GM12878 (cell line): ENCODE results near the gene CPHXL2. TPM values are rescaled to one million over a fixed set of nuclear protein-coding genes. Genes with fewer than 3 reads are reported as not detected.
A peak's percentile ranks its signal among the peaks of the same experiment; 100 is the strongest.

ENCODE experiments used
- ATAC-seq: fragments of 200-7000 bp; cut with Tn5 transposase; 3 replicates; pipeline ENCODE4 v1.9.1; 2020; ENCODE audit warnings: mild to moderate bottlenecking, moderate library complexity
- BruUV-seq: library from RNA; stranded (reverse); fragments of 400-500 nt; replicated peaks from 2 replicates; lab custom pipeline; 2021; lab: Mats Ljungman, UMichigan
- CTCF ChIA-PET: fragments of 300-600 bp; sonication (Branson Sonifier 250); formaldehyde crosslinking; extraction: SDS; loops from one replicate; lab custom pipeline; 2021; ENCODE audit warnings: inconsistent platforms; lab: Yijun Ruan, JAX
- POLR2A ChIA-PET: fragments of 350-600 bp; formaldehyde crosslinking; extraction: SDS; loops from one replicate; lab custom pipeline; 2021; ENCODE audit warnings: inconsistent platforms; lab: Charles Lee
- RAD21 ChIA-PET: fragments of 300-600 bp; sonication (Branson Sonifier 250); formaldehyde crosslinking; loops from one replicate; lab custom pipeline; 2023; ENCODE audit warnings: antibody characterized with exemption; ENCODE audit not compliant: unreplicated experiment; lab: Charles Lee
- SMC1A ChIA-PET: fragments of 300-600 bp; sonication (Branson Sonifier 250); formaldehyde crosslinking; loops from one replicate; lab custom pipeline; 2023; ENCODE audit not compliant: unreplicated experiment, uncharacterized antibody; lab: Charles Lee
- DNase-seq: peaks from one replicate; pipeline ENCODE4 v3.0.0-alpha.2; 2011; ENCODE audit warnings: low read depth, low spot score
- FAIRE-seq: peaks from 3 replicates; lab custom pipeline; 2011; peaks lifted over from hg19 to GRCh38; lab: Jason Lieb, UNC
- H2AFZ ChIP-seq: 2 replicates; pipeline ENCODE4 v1.6.0; 2011; ENCODE audit warnings: low read depth, low read length, control low read depth; ENCODE audit not compliant: control insufficient read depth
- H3K27ac ChIP-seq: 2 replicates; pipeline ENCODE4 v1.5.1; 2011; ENCODE audit warnings: control low read depth; ENCODE audit not compliant: control insufficient read depth, insufficient read depth
- H3K27me3 ChIP-seq, 2 experiments: replicated peaks in 1 of 2; 2 replicates each; pipeline versions ENCODE4 v1.6.0 to v1.6.1; 2011; ENCODE audit warnings: low read length in 1 of 2; ENCODE audit not compliant: control insufficient read depth in 2 of 2, insufficient read depth in 2 of 2
- H3K36me3 ChIP-seq, 2 experiments: 2 replicates each; pipeline ENCODE4 v1.5.1; 2011; ENCODE audit warnings: low read length in 1 of 2; ENCODE audit not compliant: control insufficient read depth in 2 of 2, insufficient read depth in 2 of 2
- H3K4me1 ChIP-seq: 2 replicates; pipeline ENCODE4 v1.6.1; 2011; ENCODE audit warnings: mild to moderate bottlenecking, low read length, moderate library complexity, mixed read lengths; ENCODE audit not compliant: control insufficient read depth, insufficient read depth
- H3K4me2 ChIP-seq: 2 replicates; pipeline ENCODE4 v1.6.0; 2011; ENCODE audit warnings: control low read depth; ENCODE audit not compliant: control insufficient read depth, insufficient read depth
- H3K4me3 ChIP-seq: fragments of 200-600 bp; sonication (generic); 2 replicates; pipeline ENCODE4 v1.5.1; 2016
- H3K79me2 ChIP-seq: 2 replicates; pipeline ENCODE4 v1.6.0; 2011; ENCODE audit warnings: low read length; ENCODE audit not compliant: control insufficient read depth, insufficient read depth
- H3K9ac ChIP-seq: 2 replicates; pipeline ENCODE4 v1.8.0; 2011; ENCODE audit warnings: low read length, control low read depth, mixed read lengths; ENCODE audit not compliant: control insufficient read depth, insufficient read depth
- H3K9me3 ChIP-seq: replicated peaks from 3 replicates; pipeline ENCODE4 v1.5.1; 2011; ENCODE audit warnings: mild to moderate bottlenecking, low read length; ENCODE audit not compliant: control insufficient read depth, insufficient read depth
- H4K20me1 ChIP-seq: 2 replicates; pipeline ENCODE4 v1.6.0; 2011; ENCODE audit not compliant: control insufficient read depth, insufficient read depth
- ATF3 ChIP-seq: IDR thresholded peaks from 2 replicates; pipeline ENCODE4 v1.6.1; 2011; ENCODE audit warnings: low read depth, mild to moderate bottlenecking, low read length, moderate library complexity, borderline replicate concordance; ENCODE audit errors: extremely low read depth
- ESRRA ChIP-seq: IDR thresholded peaks from 2 replicates; pipeline ENCODE4 v1.6.1; 2012; ENCODE audit warnings: mild to moderate bottlenecking, low read length, improper control_type of control experiment
- REST ChIP-seq: IDR thresholded peaks from 2 replicates; pipeline ENCODE4 v1.6.1; 2012; ENCODE audit warnings: mild to moderate bottlenecking, low read depth, low read length
- ZBED1 ChIP-seq: IDR thresholded peaks from 2 replicates; pipeline ENCODE4 v1.6.1; 2016; ENCODE audit warnings: borderline replicate concordance
- WGBS: methylation state at CpG from one replicate; pipeline ENCODE4 v1.1.6; 2016; ENCODE audit warnings: low lambda C conversion rate; ENCODE audit not compliant: insufficient replicate concordance, insufficient coverage; ENCODE audit errors: missing lambda C conversion rate; 5-methylcytosine and 5-hydroxymethylcytosine counted together
- in situ Hi-C: fragments of 300-500 bp; cut with MboI; formaldehyde crosslinking; loops from 9 replicates; pipeline ENCODE4 v1.14.3; 2018; ENCODE audit warnings: mixed read lengths
- intact Hi-C: fragments of 100-400 bp; cut with micrococcal nuclease; formaldehyde crosslinking; loops from one replicate; pipeline ENCODE4 v1.14.2; 2022; ENCODE audit not compliant: unreplicated experiment
- polyA plus RNA-seq, 11 experiments: library from polyadenylated mRNA; depleted of rRNA in 4 of 11; unstranded in 6 of 11; stranded (reverse) in 5 of 11; fragments of >200 nt; fragmentation: Nextera tagmentation in 4 of 11; fragmentation: Illumina TruSeq in 1 of 11; extraction: Ambion mirVana in 4 of 11; extraction: Trizol in 1 of 11; gene quantifications; 1 replicate in 1 of 11; 2 replicates in 10 of 11; pipeline versions ENCODE4 v1.2.1 to v1.2.3, GENCODE V29; 2011 to 2016; ENCODE audit warnings: inconsistent platforms in 2 of 11, missing spikeins in 2 of 11, low read depth in 1 of 11
- total RNA-seq, 4 experiments: library from RNA; depleted of rRNA in 3 of 4; stranded (reverse); fragments of >200 nt in 3 of 4; fragmentation: Illumina TruSeq in 1 of 4; extraction: Trizol in 1 of 4; gene quantifications; 2 replicates each; pipeline versions ENCODE4 v1.2.1 to v1.2.3, GENCODE V29; 2013 to 2021

The CPHXL2 gene
- total and polyA plus RNA-seq, 10 of the 15 experiments (the other 5 are each of a cell fraction or from before 2014, with no cell fraction given): not detected

GRCh38 chr16:75647112-75647491, 29.7 kb downstream of the CPHXL2 start:
- intact Hi-C loops (loop anchor here (2.0 kb wide), 1 partner anchor 24 kb away; the partner anchor contains the start of gene ADAT1), in situ Hi-C loops (loop anchor here (5.0 kb wide), 2 partner anchors 115 to 1545 kb away; partner anchors contain the start of gene MON1B)
- TF ChIP-seq ESRRA (peak; percentile 64; the same call in 1 of the 2 replicates), ATF3 (no peak), ZBED1 (peak; percentile 16; the same call in 1 of the 2 replicates), REST (no peak)
- peaks cover 4% of the 10 kb centered on the region; the same call in 1 of the 2 replicates for H4K20me1 ChIP-seq
- WGBS: 2% methylated on average over 18 of the region's 18 CpGs
- H3K4me1 ChIP-seq: peaks cover 22% of the 10 kb centered on the region
- ChIA-PET CTCF (interaction anchor here (0.6 to 5.6 kb wide), 7 partner anchors 12 to 214 kb away, joined by 3 to 51 read pairs (median 3); partner anchors contain the start of genes ADAT1, CFDP1 and GABARAPL2), RAD21 (interaction anchor here (0.6 to 6.0 kb wide), 12 partner anchors 25 to 948 kb away, joined by 3 to 46 read pairs (median 3); partner anchors contain the start of genes ADAT1 and GABARAPL2), SMC1A (interaction anchor here (0.5 to 8.1 kb wide), 10 partner anchors 9 to 214 kb away, joined by 3 to 69 read pairs (median 3); partner anchors contain the start of genes ADAT1, CFDP1 and TMEM231), POLR2A (interaction anchor here (0.6 to 6.1 kb wide), 10 partner anchors 9 to 1044 kb away, joined by 3 to 67 read pairs (median 7); partner anchors contain the start of genes ADAT1, CFDP1, GABARAPL2 and TMEM231)
- DNase-seq (no peak), FAIRE-seq (peak; percentile 52), ATAC-seq (peak; percentile 15)
- no peaks in the 10 kb centered on the region for H3K9me3 ChIP-seq
- no peaks in the 10 kb centered on the region; a peak in 1 of 4 replicates for H3K27me3 ChIP-seq
- H3K27ac ChIP-seq: peak overlapping the region; percentile 84
- H3K9ac ChIP-seq: peak overlapping the region; percentile 75
- H3K36me3 ChIP-seq: peaks cover 0 to 11% of the 10 kb centered on the region in 2 experiments
- H3K79me2 ChIP-seq: peaks cover 92% of the 10 kb centered on the region
- peak overlapping the region; percentile 89 for H3K4me2 ChIP-seq
- peak overlapping the region; percentile 85 for H3K4me3 ChIP-seq
- TSS peak; percentile 74 for BruUV-seq
- H2AFZ ChIP-seq: peak overlapping the region; percentile 83
